CD1c-positive myeloid dendritic cell (primary cell): ENCODE measurements around the gene BZW2.
A peak's percentile ranks its signal among the peaks of the same experiment; 100 is the strongest.

Experiments
- DNase-seq: peaks from one replicate; pipeline ENCODE4 v3.0.0-alpha.2; 2016; ENCODE audit errors: extremely low spot score

The BZW2 gene

DNA sequence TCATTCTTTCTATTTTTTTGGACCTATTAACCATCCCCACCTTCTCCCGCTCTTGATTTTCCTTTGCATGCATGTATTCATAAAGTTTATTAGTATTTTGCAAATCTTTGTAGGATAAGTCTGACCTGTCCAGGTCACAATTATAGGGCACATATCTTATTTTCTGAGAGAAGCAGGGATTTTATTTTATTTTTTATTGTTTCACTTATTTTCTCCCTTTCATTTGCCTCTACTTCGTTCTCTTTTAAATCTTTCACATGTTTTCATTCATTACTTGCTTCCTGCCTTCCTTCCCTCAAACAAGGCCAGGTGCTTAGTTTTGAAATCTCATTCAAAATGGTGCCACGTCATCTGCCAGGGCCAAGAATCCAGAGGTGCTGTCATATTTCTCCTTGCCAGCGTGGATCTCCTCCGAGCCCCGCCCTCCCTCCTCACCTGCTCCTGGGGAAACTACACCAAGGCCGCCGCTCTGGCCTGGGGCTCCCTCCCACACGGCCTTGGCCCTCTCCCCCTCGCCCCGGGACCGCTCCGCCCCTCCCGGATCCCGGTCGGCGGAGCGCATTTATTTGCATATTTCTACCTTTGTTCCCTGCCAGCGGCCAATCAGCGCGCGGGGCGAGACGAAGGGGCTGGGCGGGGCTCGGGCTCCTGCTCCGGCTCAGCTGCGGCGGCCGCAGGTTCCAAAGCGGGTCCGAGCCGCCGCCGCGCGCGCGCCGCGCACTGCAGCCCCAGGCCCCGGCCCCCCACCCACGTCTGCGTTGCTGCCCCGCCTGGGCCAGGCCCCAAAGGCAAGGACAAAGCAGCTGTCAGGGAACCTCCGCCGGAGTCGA, 107.3 kb downstream of the BZW2 start, which contains the start of gene TSPAN13:
Gene TSPAN13, plus strand, starts transcription at position 654 of the 830 bp plus-strand sequence. CDS start 213 bp downstream, outside the sequence.
- DNase-seq, result peak; percentile 69

DNA sequence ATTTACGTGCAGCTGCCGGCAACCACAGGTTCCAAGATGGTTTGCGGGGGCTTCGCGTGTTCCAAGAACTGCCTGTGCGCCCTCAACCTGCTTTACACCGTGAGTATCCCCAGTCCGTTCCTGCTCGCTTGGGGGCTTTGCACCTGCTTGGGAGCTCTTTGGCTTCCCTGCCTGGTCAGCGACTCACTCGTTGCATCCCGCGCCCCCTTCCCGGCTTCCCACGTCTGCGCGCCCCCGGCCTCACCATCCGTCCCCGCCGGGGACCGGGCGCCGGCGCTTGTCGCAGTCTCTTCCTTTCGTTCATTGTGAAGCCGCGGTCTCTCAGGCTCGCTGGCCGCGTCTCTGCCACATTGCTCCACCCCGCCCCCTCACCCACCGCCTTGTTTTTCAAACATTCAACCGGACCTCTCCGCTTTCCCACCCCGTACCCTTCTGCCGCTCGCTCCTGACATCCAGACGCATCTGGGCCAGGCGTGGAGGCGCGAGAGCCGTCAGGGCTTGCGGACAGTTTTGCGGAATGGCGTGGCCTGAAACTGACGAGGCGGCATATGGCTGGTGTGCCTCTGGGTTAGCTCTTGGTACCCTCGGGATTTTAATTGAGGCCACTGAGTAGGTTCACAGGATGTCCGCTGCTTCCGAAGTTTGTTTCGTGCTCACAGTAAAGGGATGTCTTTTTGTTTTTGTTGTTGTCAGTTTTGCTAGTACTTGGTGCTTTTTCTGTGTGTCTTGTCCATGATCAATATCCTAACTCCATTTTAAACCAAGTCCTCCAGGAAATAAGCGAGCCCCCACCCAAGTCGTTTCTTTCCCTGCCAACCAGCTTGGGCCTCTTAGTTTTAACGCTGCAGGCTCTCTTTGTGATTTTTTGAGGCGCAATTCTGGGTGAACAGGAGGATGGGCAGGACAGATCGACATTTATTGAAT, 108.2 kb downstream of the BZW2 start:
- peak; percentile 23 for DNase-seq

DNA sequence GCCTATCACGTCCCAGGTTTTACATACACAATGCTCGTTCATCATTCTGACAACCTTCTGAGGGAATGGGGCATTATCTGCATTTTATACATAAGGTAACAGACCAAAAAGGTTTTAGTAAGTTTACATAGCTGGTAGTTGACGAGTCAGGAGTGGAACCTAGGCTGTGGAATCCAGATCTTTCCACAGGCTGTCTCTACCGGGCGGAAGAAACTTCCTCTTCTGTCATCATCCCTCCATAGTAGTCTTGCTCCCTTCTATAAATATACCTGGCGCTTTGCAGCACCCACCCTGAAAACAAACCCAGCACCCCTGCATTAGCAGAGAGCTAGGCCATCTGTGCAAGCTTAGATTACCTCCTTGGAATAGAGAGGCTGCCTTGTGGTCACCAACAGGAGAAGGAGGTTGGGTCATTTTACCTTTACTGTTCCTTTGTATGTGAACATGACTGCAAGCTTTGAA, 108.9 kb downstream of the BZW2 start:
- no peak for DNase-seq

DNA sequence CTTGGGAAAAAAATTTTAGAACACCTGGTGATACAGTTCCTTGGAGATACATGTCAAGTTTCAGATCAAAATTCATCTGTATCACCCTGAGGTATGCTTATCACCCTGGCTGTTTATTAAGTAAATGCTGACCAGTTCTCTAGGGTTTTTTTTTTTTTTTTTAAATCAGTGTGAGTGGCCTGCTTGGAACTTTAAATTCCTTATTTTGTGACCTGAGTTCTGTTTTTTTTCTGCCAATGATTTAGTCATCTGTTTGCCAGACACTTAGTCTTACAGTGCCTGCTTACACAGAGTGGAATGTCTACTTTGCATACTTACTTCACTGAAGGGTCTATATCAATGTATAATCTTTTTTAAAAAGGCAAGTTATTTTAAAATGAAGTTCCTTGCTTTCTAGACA, 109.4 kb downstream of the BZW2 start:
- no peak for DNase-seq
